IMR-90 (cell line): ENCODE results near the gene AMER2. TPM values are rescaled to one million over a fixed set of nuclear protein-coding genes. Genes with fewer than 3 reads are reported as not detected.

ENCODE experiments used
- ATAC-seq: fragments of 200-7000 bp; cut with Tn5 transposase; 2 replicates; pipeline ENCODE4 v1.9.1; 2020; ENCODE audit warnings: low read depth, mild to moderate bottlenecking, moderate library complexity
- BruUV-seq: library from RNA; stranded (reverse); fragments of 400-500 nt; replicated peaks from 2 replicates; lab custom pipeline; 2021; lab: Mats Ljungman, UMichigan
- CTCF ChIA-PET: fragments of 300-600 bp; formaldehyde crosslinking; extraction: SDS; loops from one replicate; lab custom pipeline; 2021; ENCODE audit warnings: antibody characterized with exemption; lab: Yijun Ruan, JAX
- POLR2A ChIA-PET: fragments of 300-600 bp; sonication (Branson Sonifier 250); formaldehyde crosslinking; loops from one replicate; lab custom pipeline; 2022; ENCODE audit warnings: antibody characterized with exemption; ENCODE audit not compliant: unreplicated experiment; lab: Charles Lee
- DNase-seq: peaks from one replicate; pipeline ENCODE4 v3.0.0; 2013
- H2AFZ ChIP-seq: replicated peaks from 2 replicates; pipeline ENCODE3; 2013; ENCODE audit warnings: low read length, mild to moderate bottlenecking; ENCODE audit not compliant: poor library complexity
- H2AK5ac ChIP-seq: 2 replicates; pipeline ENCODE4 v1.6.1; 2013; ENCODE audit warnings: low read depth, low read length, inconsistent platforms
- H2AK9ac ChIP-seq: replicated peaks from 2 replicates; pipeline ENCODE3; 2013; ENCODE audit warnings: mild to moderate bottlenecking, low read depth, low read length, moderate library complexity; ENCODE audit not compliant: poor library complexity
- H2BK120ac ChIP-seq: 2 replicates; pipeline ENCODE4 v1.6.1; 2013; ENCODE audit warnings: low read depth, low read length, inconsistent platforms
- H2BK15ac ChIP-seq: 3 replicates; pipeline ENCODE4 v1.6.1; 2013; ENCODE audit warnings: low read depth, low read length, inconsistent platforms
- H2BK20ac ChIP-seq: 2 replicates; pipeline ENCODE4 v1.6.1; 2013; ENCODE audit warnings: low read depth, mild to moderate bottlenecking, inconsistent platforms, low read length, moderate library complexity
- H2BK5ac ChIP-seq: 2 replicates; pipeline ENCODE4 v1.6.1; 2013; ENCODE audit warnings: mild to moderate bottlenecking, low read depth, low read length, inconsistent platforms; ENCODE audit not compliant: poor library complexity, severe bottlenecking
- H3K14ac ChIP-seq: replicated peaks from 2 replicates; pipeline ENCODE4 v1.6.1; 2013; ENCODE audit warnings: low read depth, low read length, inconsistent platforms
- H3K18ac ChIP-seq: 2 replicates; pipeline ENCODE4 v1.6.1; 2013; ENCODE audit warnings: low read depth, low read length, control low read depth
- H3K23ac ChIP-seq: 2 replicates; pipeline ENCODE4 v1.6.1; 2013; ENCODE audit warnings: low read depth, low read length, inconsistent platforms
- H3K27ac ChIP-seq: 2 replicates; pipeline ENCODE4 v1.5.1; 2013; ENCODE audit warnings: mild to moderate bottlenecking, control low read depth, low read length; ENCODE audit not compliant: insufficient read depth
- H3K27me3 ChIP-seq: 2 replicates; pipeline ENCODE4 v1.6.1; 2013; ENCODE audit warnings: low read length; ENCODE audit not compliant: control insufficient read depth, insufficient read depth
- H3K36me3 ChIP-seq: 2 replicates; pipeline ENCODE4 v1.6.1; 2013; ENCODE audit warnings: low read length, mixed read lengths; ENCODE audit not compliant: control insufficient read depth, insufficient read depth
- H3K4ac ChIP-seq: 2 replicates; pipeline ENCODE4 v1.6.1; 2013; ENCODE audit warnings: low read depth, low read length, inconsistent platforms
- H3K4me1 ChIP-seq: 2 replicates; pipeline ENCODE4 v1.6.1; 2013; ENCODE audit warnings: low read length, mixed read lengths; ENCODE audit not compliant: control insufficient read depth, insufficient read depth
- H3K4me2 ChIP-seq: 2 replicates; pipeline ENCODE4 v1.6.1; 2013; ENCODE audit warnings: low read depth, mild to moderate bottlenecking, control low read depth, low read length, moderate library complexity
- H3K4me3 ChIP-seq: 2 replicates; pipeline ENCODE4 v1.5.1; 2013; ENCODE audit warnings: low read depth, mild to moderate bottlenecking, control low read depth, low read length, moderate library complexity; ENCODE audit not compliant: insufficient read depth
- H3K56ac ChIP-seq: 2 replicates; pipeline ENCODE4 v1.6.1; 2013; ENCODE audit warnings: low read length, inconsistent platforms; ENCODE audit not compliant: insufficient read depth; ENCODE audit errors: extremely low read depth
- H3K79me1 ChIP-seq, 2 experiments: 2 replicates each; pipeline ENCODE4 v1.6.1; 2013; ENCODE audit warnings: low read length in 2 of 2, inconsistent platforms in 1 of 2, low read depth in 1 of 2
- H3K9ac ChIP-seq: 2 replicates; pipeline ENCODE4 v1.6.1; 2013; ENCODE audit warnings: low read depth, low read length, control low read depth
- H3K9me1 ChIP-seq: 2 replicates; pipeline ENCODE4 v1.6.1; 2013; ENCODE audit warnings: low read length, inconsistent platforms; ENCODE audit not compliant: insufficient read depth
- H3K9me3 ChIP-seq: 2 replicates; pipeline ENCODE4 v1.6.1; 2013; ENCODE audit warnings: low read length; ENCODE audit not compliant: control insufficient read depth, insufficient read depth
- H4K20me1 ChIP-seq: 2 replicates; pipeline ENCODE4 v1.6.1; 2013; ENCODE audit warnings: low read length, inconsistent platforms; ENCODE audit not compliant: insufficient read depth
- H4K5ac ChIP-seq: 2 replicates; pipeline ENCODE4 v1.6.1; 2013; ENCODE audit warnings: mild to moderate bottlenecking, low read depth, low read length, control low read depth
- H4K8ac ChIP-seq, 2 experiments: 2 replicates each; pipeline ENCODE4 v1.6.1; 2013; ENCODE audit warnings: low read depth in 2 of 2, low read length in 2 of 2, control low read depth in 1 of 2, inconsistent platforms in 1 of 2
- H4K91ac ChIP-seq: 2 replicates; pipeline ENCODE4 v1.6.1; 2013; ENCODE audit warnings: low read depth, low read length, inconsistent platforms; ENCODE audit not compliant: insufficient read depth
- BHLHE40 ChIP-seq: fragments of 150-350 bp; IDR thresholded peaks from 2 replicates; pipeline ENCODE4 v1.6.1; 2016; ENCODE audit warnings: mild to moderate bottlenecking, low read depth, low read length
- CEBPB ChIP-seq: IDR thresholded peaks from 2 replicates; pipeline ENCODE4 v1.6.1; 2012; ENCODE audit warnings: low read depth, low read length, improper control_type of control experiment
- CHD1 ChIP-seq: IDR thresholded peaks from 2 replicates; pipeline ENCODE4 v1.6.1; 2012; ENCODE audit warnings: low read depth, low read length, improper control_type of control experiment
- CTCF ChIP-seq: conservative IDR thresholded peaks from 2 replicates; pipeline ENCODE4 v1.5.1; 2012; ENCODE audit warnings: mild to moderate bottlenecking, low read depth, low read length, improper control_type of control experiment
- ELK1 ChIP-seq: fragments of 150-350 bp; IDR thresholded peaks from 2 replicates; pipeline ENCODE4 v1.6.1; 2016; ENCODE audit warnings: low read depth, mild to moderate bottlenecking, low read length, moderate library complexity, borderline replicate concordance
- FOS ChIP-seq: fragments of 150-350 bp; IDR thresholded peaks from 2 replicates; pipeline ENCODE4 v1.6.1; 2016; ENCODE audit warnings: low read depth, low read length
- MAFK ChIP-seq: IDR thresholded peaks from 2 replicates; pipeline ENCODE4 v1.6.1; 2012; ENCODE audit warnings: low read depth, low read length, improper control_type of control experiment
- MAZ ChIP-seq: IDR thresholded peaks from 2 replicates; pipeline ENCODE4 v1.6.1; 2012; ENCODE audit warnings: low read depth, mild to moderate bottlenecking, low read length, improper control_type of control experiment, moderate library complexity, borderline replicate concordance
- NFE2L2 ChIP-seq: fragments of 150-350 bp; IDR thresholded peaks from 2 replicates; pipeline ENCODE4 v1.6.1; 2016; ENCODE audit warnings: low read depth, mild to moderate bottlenecking, low read length
- POLR2A ChIP-seq: IDR thresholded peaks from 2 replicates; pipeline ENCODE4 v1.6.1; 2012; ENCODE audit warnings: mild to moderate bottlenecking, low read depth, low read length
- RAD21 ChIP-seq: IDR thresholded peaks from 2 replicates; pipeline ENCODE4 v1.6.1; 2012; ENCODE audit warnings: low read length, improper control_type of control experiment
- RCOR1 ChIP-seq: IDR thresholded peaks from 2 replicates; pipeline ENCODE4 v1.6.1; 2012; ENCODE audit warnings: mild to moderate bottlenecking, low read length, improper control_type of control experiment; ENCODE audit not compliant: insufficient replicate concordance
- RFX5 ChIP-seq: IDR thresholded peaks from 2 replicates; pipeline ENCODE4 v1.8.0; 2012; ENCODE audit warnings: low read depth, mild to moderate bottlenecking, low read length, moderate library complexity
- SMC3 ChIP-seq: fragments of 150-350 bp; IDR thresholded peaks from 2 replicates; pipeline ENCODE4 v1.6.1; 2016; ENCODE audit warnings: low read depth, mild to moderate bottlenecking, antibody characterized with exemption, low read length, moderate library complexity
- USF2 ChIP-seq: fragments of 150-350 bp; IDR thresholded peaks from 2 replicates; pipeline ENCODE4 v1.6.1; 2017; ENCODE audit warnings: mild to moderate bottlenecking, antibody characterized with exemption, low read length, low read depth
- WGBS, 2 experiments: methylation state at CpG; one replicate each; pipeline versions ENCODE4 v1.1.5 to v1.1.7; 2013; ENCODE audit warnings: missing lambda C conversion rate in 2 of 2; ENCODE audit not compliant: insufficient read length in 1 of 2; ENCODE audit errors: extremely low coverage in 2 of 2; 5-methylcytosine and 5-hydroxymethylcytosine counted together
- dilution Hi-C: fragments of 300-500 bp; cut with HindIII; formaldehyde crosslinking; loops from one replicate; pipeline ENCODE4 v1.14.3; 2018; ENCODE audit warnings: low sequenced_read_pairs; ENCODE audit not compliant: unreplicated experiment
- in situ Hi-C: fragments of 300-500 bp; cut with MboI; formaldehyde crosslinking; loops from 3 replicates; pipeline ENCODE4 v1.14.3; 2019; ENCODE audit warnings: low sequenced_read_pairs, inconsistent platforms, mixed read lengths
- intact Hi-C: fragments of 100-400 bp; cut with micrococcal nuclease; formaldehyde crosslinking; loops from 2 replicates; pipeline ENCODE4 v1.10.0; 2022
- polyA plus RNA-seq, 3 experiments: library from polyadenylated mRNA; depleted of rRNA; stranded (reverse); fragments of >200 nt; gene quantifications; 2 replicates each; pipeline ENCODE4 v1.2.3, GENCODE V29; 2012; ENCODE audit warnings: low replicate concordance in 1 of 3
- total RNA-seq: library from RNA; depleted of rRNA; stranded (reverse); fragments of >200 nt; gene quantifications from 2 replicates; pipeline ENCODE4 v1.2.3, GENCODE V29; 2012

Gene AMER2
- total and polyA plus RNA-seq, 2 of the 4 experiments (the other 2 are of a cell fraction), result not detected

- Histone ChIP-seq H3K79me1 (no peaks in the 10 kb centered on the region), H2AFZ (no peak overlapping the region), H3K27ac (no peak overlapping the region), H3K27me3 (peaks cover 2% of the 10 kb centered on the region), H2BK120ac (no peak overlapping the region), H3K23ac (no peak overlapping the region), H2BK15ac (no peak overlapping the region), H2BK20ac (no peak overlapping the region), H4K5ac (no peak overlapping the region), H4K20me1 (no peaks in the 10 kb centered on the region), H2AK9ac (peak overlapping the region; percentile 28), H2BK5ac (no peak overlapping the region), H3K36me3 (no peaks in the 10 kb centered on the region), H3K9me3 (no peaks in the 10 kb centered on the region), H3K9ac (no peak overlapping the region), H3K14ac (no peak overlapping the region), H4K8ac (no peak overlapping the region), H4K91ac (no peak overlapping the region), H3K18ac (no peak overlapping the region), H3K4me2 (no peak overlapping the region), H2AK5ac (no peak overlapping the region), H3K4me1 (no peaks in the 10 kb centered on the region), H3K4ac (no peak overlapping the region), H3K4me3 (no peak overlapping the region), H3K9me1 (no peaks in the 10 kb centered on the region), H3K56ac (no peak overlapping the region)
- TF ChIP-seq BHLHE40, result no peak
- no peak for TF ChIP-seq MAZ
- TF ChIP-seq SMC3, result no peak
- TF ChIP-seq MAFK, result no peak
- TF ChIP-seq CTCF, result no peak
- no peak for TF ChIP-seq NFE2L2
- TF ChIP-seq RFX5, result no peak
- TF ChIP-seq RCOR1, result no peak
- no peak for TF ChIP-seq CEBPB
- TF ChIP-seq FOS, result no peak
- TF ChIP-seq USF2, result no peak
- no peak for TF ChIP-seq POLR2A
- TF ChIP-seq RAD21, result no peak
- TF ChIP-seq ELK1, result no peak
- TF ChIP-seq CHD1, result no peak
- WGBS, 2 experiments, result 23% methylated on average over 4 of the region's 11 CpGs; no CpG with 5 or more reads in 1 of the 2 experiments
- DNase-seq (no peak), ATAC-seq (no peak)
- no TSS peak for BruUV-seq
- POLR2A ChIA-PET, result no interaction called here
- in situ Hi-C loops (no loop called here), dilution Hi-C loops (no loop called here), intact Hi-C loops (no loop called here)
- CTCF ChIA-PET, result no interaction called here
Measured at GRCh38 chr13:25196971-25197370, 24.9 kb upstream of the AMER2 start.
